Panc1 (cell line): ENCODE data around the gene ARHGAP32. TPM values are rescaled to one million over a fixed set of nuclear protein-coding genes. Genes with fewer than 3 reads are reported as not detected.
A peak's percentile ranks its signal among the peaks of the same experiment; 100 is the strongest.

Experiments
- ATAC-seq: fragments of 200-7000 bp; cut with Tn5 transposase; 2 replicates; pipeline ENCODE4 v1.9.1; 2020; ENCODE audit warnings: mild to moderate bottlenecking, moderate library complexity
- BruUV-seq: library from RNA; stranded (reverse); fragments of 400-500 nt; replicated peaks from 2 replicates; lab custom pipeline; 2021; lab: Mats Ljungman, UMichigan
- CTCF ChIA-PET: fragments of 300-600 bp; sonication (Branson Sonifier 250); formaldehyde crosslinking; loops from one replicate; lab custom pipeline; 2022; ENCODE audit warnings: antibody characterized with exemption; lab: Charles Lee
- POLR2A ChIA-PET: fragments of 300-600 bp; sonication (Branson Sonifier 250); formaldehyde crosslinking; loops from one replicate; lab custom pipeline; 2022; ENCODE audit warnings: antibody characterized with exemption; lab: Charles Lee
- DNase-seq: peaks from one replicate; pipeline ENCODE4 v3.0.0-alpha.2; 2010; ENCODE audit warnings: low read depth, low spot score
- H3K27ac ChIP-seq: 2 replicates; pipeline ENCODE4 v1.5.1; 2011; ENCODE audit warnings: mild to moderate bottlenecking, low read length, inconsistent platforms
- H3K27me3 ChIP-seq: fragments of 200-500 bp; sonication (Bioruptor generic); 2 replicates; pipeline ENCODE4 v1.6.0; 2014; ENCODE audit warnings: low read length, inconsistent platforms; ENCODE audit not compliant: control insufficient read depth, insufficient read depth
- H3K36me3 ChIP-seq: fragments of 200-500 bp; sonication (Bioruptor generic); 2 replicates; pipeline ENCODE4 v1.5.1; 2014; ENCODE audit warnings: inconsistent platforms, mild to moderate bottlenecking, low read length, moderate library complexity; ENCODE audit not compliant: control insufficient read depth, insufficient read depth
- H3K4me1 ChIP-seq: 2 replicates; pipeline ENCODE4 v1.5.1; 2011; ENCODE audit warnings: inconsistent platforms, mild to moderate bottlenecking, low read length, moderate library complexity; ENCODE audit not compliant: control insufficient read depth, insufficient read depth
- H3K4me3 ChIP-seq, 2 experiments: 2 replicates each; pipeline ENCODE4 v1.5.1; 2011 to 2012; ENCODE audit warnings: low read depth in 2 of 2, low read length in 2 of 2, mild to moderate bottlenecking in 2 of 2, inconsistent platforms in 1 of 2, moderate library complexity in 1 of 2
- H3K9me3 ChIP-seq: fragments of 200-500 bp; sonication (Bioruptor generic); 2 replicates; pipeline ENCODE4 v1.5.1; 2014; ENCODE audit warnings: low read depth, mild to moderate bottlenecking, inconsistent platforms, low read length, moderate library complexity; ENCODE audit not compliant: control insufficient read depth, insufficient read depth
- CTCF ChIP-seq: fragments of 450-650 bp; IDR thresholded peaks from 2 replicates; pipeline ENCODE4 v1.5.1; 2017; ENCODE audit warnings: mild to moderate bottlenecking
- POLR2AphosphoS5 ChIP-seq: IDR thresholded peaks from 2 replicates; pipeline ENCODE4 v1.6.1; 2012; ENCODE audit warnings: mild to moderate bottlenecking, low read depth, low read length, moderate library complexity
- REST ChIP-seq, 2 experiments: IDR thresholded peaks; 2 replicates each; pipeline ENCODE4 v1.6.1; 2011 to 2012; ENCODE audit warnings: low read depth in 2 of 2, control low read depth in 1 of 2, low read length in 1 of 2, mild to moderate bottlenecking in 1 of 2, moderate library complexity in 1 of 2; ENCODE audit not compliant: insufficient read depth in 1 of 2
- SIN3A ChIP-seq: IDR thresholded peaks from 2 replicates; pipeline ENCODE4 v1.6.1; 2012; ENCODE audit warnings: low read depth, mild to moderate bottlenecking, low read length, moderate library complexity, borderline replicate concordance; ENCODE audit not compliant: insufficient read depth
- TCF7L2 ChIP-seq: IDR thresholded peaks from 2 replicates; pipeline ENCODE4 v1.6.1; 2011; ENCODE audit warnings: mild to moderate bottlenecking, low read depth, low read length, inconsistent platforms
- in situ Hi-C: cut with HindIII; loops from 2 replicates; pipeline ENCODE4 v1.10.0; 2016; ENCODE audit warnings: low sequenced_read_pairs, low pct_unique_long_range_greater_than_20kb
- intact Hi-C: fragments of 100-400 bp; cut with micrococcal nuclease; formaldehyde crosslinking; loops from one replicate; pipeline ENCODE4 v1.10.0; 2022; ENCODE audit not compliant: unreplicated experiment
- total RNA-seq: library from RNA; stranded (reverse); gene quantifications from one replicate; pipeline ENCODE4 v1.2.1, GENCODE V29; 2021; ENCODE audit not compliant: unreplicated experiment

ARHGAP32 gene
- total RNA-seq, 1 experiment from 2014 or later, result 44.6 TPM

- no TSS peak for BruUV-seq
- in situ Hi-C loops (no loop called here), intact Hi-C loops (no loop called here)
- TF ChIP-seq POLR2AphosphoS5 (no peak), SIN3A (no peak), TCF7L2 (no peak), CTCF (no peak), REST (IDR thresholded peaks at IDR 0.05; ENCODE audit: insufficient read depth in 1 of 2, low read depth in 2 of 2, low read length in 1 of 2) (no peak)
- ChIA-PET POLR2A (interaction anchor here (0.6 kb wide), 1 partner anchor 960 kb away, joined by 4 read pairs; no protein-coding TSS in a partner anchor), CTCF (no interaction called here)
- ATAC-seq, result no peak
- Histone ChIP-seq H3K4me3 (no peak overlapping the region), H3K27ac (no peak overlapping the region), H3K4me1 (0 out of 2 replicates have a peak, but pooled peaks cover 3% of the 10 kb centered on the region), H3K36me3 (no peaks in the 10 kb centered on the region), H3K27me3 (no peaks in the 10 kb centered on the region), H3K9me3 (peaks cover 6% of the 10 kb centered on the region; the same call in 1 of the 2 replicates)
- DNase-seq, result no peak
Measured at GRCh38 chr11:129075757-129076156, 116.4 kb downstream of the ARHGAP32 start.

GRCh38 chr11:129067454-129067853, 124.7 kb downstream of the ARHGAP32 start:
- Histone ChIP-seq H3K36me3 (peaks cover 2% of the 10 kb centered on the region; the same call in 1 of the 2 replicates), H3K27me3 (no peaks in the 10 kb centered on the region), H3K4me3 (no peak overlapping the region), H3K27ac (peak overlapping the region; percentile 3; the same call in 1 of the 2 replicates), H3K4me1 (no peaks in the 10 kb centered on the region), H3K9me3 (no peaks in the 10 kb centered on the region)
- in situ Hi-C loops (no loop called here), intact Hi-C loops (no loop called here)
- POLR2A ChIA-PET, result no interaction called here
- no peak for ATAC-seq
- no peak for TF ChIP-seq SIN3A
- no peak for TF ChIP-seq REST (IDR thresholded peaks at IDR 0.05; ENCODE audit: insufficient read depth in 1 of 2, low read depth in 2 of 2, low read length in 1 of 2)
- TF ChIP-seq POLR2AphosphoS5, result no peak
- TF ChIP-seq CTCF, result no peak
- CTCF ChIA-PET, result no interaction called here
- no TSS peak for BruUV-seq
- no peak for DNase-seq
